HG02852 (cell line): ENCODE data around the gene ZNRF1.
A peak's percentile ranks its signal among the peaks of the same experiment; 100 is the strongest.

Experiments used
- ATAC-seq: cut with Tn5 transposase; IDR thresholded peaks from one replicate; pipeline ENCODE4 v1.9.1; 2021; ENCODE audit warnings: mild to moderate bottlenecking, moderate library complexity; ENCODE audit not compliant: unreplicated experiment

The ZNRF1 gene

DNA sequence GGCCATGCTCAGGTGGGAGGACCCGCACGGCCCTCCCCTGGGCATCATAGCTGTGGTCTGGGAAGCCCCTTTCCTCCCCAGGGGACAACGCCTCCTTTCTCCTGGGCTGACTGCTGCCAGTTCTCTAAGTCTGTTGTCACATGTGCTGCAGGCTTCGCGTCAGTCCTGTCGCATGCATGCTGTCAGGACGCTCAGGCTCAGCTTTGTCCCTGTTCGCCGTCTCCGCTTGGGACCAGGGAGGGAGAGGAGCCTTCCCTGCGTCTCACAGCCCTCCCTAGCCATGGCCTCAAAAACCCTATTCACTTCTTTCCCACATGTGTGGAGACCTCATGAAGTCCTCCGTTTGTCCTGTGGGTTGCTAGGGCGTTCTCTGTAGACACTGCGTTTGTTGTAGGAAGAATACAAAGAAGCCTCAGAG lies 96.4 kb downstream of the ZNRF1 start:
- ATAC-seq: no peak

DNA sequence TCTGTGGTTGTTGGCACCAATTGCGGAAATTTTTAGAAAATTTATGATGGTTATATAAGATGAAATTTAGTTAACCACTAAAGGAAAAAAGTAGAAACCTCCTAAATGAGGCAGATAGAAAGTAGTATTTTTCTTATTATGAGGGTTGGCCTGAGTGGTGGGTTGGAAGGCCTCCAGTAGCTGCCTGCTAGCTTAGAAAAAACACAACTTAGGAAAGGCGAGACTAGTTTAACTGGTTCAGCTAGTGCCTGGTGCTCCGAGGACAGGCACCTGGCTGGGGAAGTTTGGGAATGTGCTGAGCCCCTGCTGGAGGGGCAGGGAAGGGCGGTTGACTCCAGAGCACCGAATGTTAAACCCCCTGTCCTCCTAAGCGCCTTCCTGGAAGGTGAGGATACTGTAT lies 97.8 kb downstream of the ZNRF1 start:
- no peak for ATAC-seq

DNA sequence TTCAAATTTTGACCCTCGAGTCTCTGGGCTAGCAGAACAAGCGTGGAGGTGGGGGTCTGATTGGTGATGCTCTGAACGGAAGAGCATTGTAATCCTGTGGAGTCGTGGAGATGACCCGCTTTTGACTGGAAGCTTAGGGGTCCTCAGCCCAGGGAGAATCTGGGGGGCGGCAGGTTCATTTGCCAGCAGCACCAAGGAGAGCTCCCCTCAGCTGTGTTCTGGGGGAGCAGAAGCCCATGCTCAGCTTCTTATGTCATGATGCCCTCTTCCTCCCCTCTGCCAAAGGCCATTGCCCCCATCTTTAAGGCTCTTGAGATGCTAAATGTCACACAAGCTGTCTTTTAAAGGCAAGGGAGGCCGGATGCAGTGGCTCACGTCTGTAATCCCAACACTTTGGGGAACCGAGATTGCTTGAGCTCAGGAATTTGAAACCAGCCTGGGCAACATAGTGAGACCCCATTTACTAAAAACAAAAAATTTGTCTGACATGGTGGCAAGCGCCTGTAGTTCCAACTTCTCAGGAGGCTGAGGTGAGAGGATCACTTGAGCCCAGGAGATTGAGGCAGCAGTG lies 98.5 kb downstream of the ZNRF1 start:
- ATAC-seq: no peak

DNA sequence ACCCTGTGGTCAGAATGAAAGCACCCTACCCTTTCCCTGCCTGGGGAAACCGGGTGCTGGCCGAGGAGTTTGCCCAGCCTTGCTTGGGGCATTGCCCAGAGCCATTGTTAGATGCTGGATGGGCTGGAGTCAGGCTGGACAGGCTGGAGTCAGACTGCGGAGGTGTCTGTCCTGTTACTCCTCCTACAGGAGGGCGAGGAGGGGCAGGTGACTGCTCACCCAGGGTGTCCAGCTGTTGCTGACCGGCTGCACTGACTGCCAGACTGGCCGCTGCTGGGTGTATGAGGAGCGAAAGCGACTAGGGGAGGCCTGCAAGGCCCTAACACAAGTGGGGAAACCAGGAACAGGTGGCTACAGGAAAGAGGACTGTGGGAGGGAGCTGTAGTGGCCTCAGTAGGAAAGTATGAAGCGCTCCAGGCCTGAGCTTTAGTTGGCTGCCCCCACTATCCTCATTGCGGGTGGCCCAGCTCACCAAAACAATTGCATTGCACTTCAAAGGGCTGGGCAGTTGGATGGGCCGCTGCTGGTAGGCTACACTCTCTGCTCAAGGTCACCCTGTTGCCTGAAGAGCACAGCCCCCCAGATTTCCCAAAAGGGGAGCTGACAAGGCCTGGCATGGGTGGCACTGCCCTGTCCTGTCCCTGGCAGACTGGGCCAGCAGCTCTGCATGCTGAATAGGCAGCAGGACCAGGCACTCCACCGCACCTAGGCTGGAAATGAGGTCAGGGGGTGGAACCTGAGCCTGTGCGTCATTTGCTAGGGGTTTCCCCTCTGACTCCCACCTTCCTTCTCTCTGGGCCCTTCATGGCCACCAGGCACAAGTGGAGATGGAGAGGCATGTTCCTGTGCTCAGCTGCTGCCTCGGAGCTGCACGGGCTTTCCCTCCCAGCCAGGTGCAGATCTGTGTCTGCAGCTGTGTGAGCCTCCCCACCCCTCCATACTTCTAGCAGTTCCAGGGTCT lies 99.4 kb downstream of the ZNRF1 start:
- ATAC-seq: peak; percentile 57

DNA sequence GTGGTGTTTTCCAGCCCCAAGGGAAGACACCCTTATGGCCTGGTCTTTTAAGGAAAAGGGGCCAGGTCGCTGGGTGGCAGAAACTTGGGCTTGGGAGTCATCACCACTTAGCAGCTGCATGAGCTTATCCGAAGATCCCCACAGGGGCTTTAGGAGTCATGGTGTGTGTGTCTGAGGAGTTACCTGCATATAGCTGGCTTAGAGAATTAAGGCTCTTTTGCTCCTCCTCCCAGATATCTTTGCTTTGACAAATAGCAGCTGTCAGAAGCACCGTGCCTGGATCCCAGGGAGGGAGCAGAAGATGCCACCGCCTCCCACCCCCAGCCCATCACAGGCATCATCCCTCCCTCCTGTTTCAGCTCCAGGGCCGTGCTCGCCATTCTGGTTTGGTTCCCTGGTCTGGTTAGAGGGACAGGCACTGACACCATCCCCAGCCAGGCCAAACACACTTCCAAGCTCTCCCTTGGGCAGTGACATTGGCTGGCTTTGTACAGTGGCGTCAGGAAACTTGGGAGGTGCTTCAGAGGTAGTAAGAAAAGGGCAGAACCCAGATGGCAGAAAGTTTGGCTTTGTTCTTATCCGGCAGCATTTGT lies 100.3 kb downstream of the ZNRF1 start:
- ATAC-seq: no peak

DNA sequence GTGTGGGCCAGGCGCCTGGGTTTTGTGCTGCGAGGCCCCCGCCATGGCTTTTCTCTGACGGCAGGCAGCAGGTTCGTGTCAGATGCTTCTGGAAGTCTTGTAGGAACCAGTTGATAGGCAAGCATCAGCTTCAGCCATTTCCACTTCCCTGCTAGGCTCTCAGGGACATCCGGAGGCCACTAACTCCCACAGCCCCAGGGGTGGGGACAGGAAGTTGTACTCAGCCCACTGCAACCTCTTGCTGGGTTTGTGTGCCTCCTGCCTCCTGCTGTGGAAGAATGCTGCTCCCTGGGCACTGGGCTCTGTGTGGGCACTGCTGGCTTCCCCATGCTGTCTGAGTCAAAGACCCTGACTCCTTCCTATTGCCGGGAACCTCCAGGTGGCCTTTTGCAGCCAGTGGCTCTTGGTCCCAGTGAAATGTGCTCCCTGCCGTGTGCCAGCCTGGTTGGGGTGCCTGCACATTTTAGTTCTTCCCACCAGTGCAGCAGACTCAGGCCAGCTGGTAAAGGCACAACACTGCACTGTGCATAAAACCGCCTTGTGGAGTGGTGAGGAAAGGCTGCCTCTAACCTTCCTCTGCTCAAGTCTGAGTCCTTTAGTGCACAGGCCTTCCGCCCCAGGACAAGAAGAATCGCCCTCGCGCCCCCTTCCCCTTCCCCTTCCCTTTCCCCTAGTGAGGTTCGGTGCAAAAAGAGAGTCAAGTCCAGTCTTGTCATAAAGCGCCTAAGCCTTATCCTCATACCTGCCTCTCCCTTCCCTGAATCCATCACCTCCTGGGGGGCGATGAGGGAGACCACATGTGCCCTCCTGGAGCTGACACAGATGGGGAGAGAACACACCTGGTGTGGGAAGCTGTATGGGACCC lies 101.1 kb downstream of the ZNRF1 start:
- ATAC-seq: peak; percentile 58

DNA sequence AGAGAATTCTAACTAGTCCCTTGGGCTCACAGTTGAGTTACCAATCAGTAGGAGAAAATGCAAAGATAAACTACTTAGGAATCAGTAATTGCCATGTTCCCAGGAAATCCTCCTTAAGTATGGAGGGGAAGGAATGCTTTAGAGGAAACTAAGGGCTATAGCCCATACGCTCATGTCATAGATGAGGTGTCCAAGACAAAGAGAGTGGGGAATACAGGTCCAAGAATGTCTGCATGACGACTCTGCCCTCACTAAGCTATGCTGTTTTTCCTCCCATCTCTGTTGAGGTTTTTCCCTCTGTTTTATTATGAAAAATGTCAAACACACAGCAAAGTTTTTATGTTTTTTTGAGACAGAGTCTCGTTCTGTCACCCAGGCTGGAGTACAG lies 101.8 kb downstream of the ZNRF1 start:
- ATAC-seq: no peak

DNA sequence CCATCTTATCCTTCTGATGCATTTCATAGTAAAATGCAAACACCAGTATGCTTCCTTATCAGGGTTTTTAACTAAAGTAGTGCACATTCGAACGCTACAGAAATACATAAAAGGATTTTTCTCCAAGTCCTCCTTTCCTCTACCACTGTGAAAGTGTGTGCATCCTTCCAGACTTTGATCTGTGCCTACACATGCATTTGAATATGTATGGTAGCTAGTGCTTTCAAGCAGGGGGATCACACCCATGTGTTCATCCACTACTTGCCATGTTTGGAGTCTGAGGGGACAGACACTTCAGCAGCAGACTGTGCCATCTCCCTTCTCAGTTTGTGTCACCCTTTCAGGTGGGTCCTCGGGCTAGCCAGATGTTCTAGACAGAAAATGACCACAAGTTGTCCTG lies 102.8 kb downstream of the ZNRF1 start:
- ATAC-seq: no peak

DNA sequence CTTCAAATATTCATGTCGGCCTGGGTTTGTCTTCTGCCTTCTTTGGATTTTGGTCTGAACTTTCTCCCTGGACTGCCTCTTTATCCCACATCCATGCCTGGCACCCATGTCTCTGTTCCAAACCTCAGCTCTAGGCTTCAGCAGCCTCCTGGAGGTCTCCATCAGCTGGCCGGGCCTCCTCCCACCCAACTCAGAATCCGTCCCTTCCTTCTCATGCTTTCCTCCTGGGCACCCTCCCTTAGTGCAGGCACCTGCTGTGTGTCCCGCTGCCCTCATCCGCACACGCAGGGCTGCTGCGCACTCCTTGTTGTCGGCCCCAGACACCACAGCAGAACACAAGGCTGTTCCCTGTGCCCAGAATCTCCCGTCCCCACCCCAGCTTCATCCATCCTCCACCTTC lies 103.8 kb downstream of the ZNRF1 start:
- ATAC-seq: no peak

DNA sequence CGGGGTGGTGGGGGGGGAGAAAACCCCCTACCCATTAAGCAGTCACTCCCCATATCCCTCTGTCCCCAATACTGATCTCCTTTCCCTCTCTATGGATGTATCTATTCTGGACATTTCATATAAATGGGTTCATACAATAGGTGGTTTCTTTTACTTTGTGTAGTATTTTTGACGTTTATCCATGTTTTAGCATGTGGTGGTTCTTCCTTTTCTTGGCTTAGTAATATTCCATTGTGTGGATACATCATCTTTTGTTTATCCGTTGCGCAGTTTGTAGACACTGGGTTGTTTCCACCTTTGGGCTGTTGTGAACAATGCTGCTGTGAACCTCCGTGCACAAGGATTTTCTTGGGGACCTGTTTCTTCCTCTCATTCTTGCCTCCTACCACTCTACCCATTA lies 105.2 kb downstream of the ZNRF1 start:
- no peak for ATAC-seq

DNA sequence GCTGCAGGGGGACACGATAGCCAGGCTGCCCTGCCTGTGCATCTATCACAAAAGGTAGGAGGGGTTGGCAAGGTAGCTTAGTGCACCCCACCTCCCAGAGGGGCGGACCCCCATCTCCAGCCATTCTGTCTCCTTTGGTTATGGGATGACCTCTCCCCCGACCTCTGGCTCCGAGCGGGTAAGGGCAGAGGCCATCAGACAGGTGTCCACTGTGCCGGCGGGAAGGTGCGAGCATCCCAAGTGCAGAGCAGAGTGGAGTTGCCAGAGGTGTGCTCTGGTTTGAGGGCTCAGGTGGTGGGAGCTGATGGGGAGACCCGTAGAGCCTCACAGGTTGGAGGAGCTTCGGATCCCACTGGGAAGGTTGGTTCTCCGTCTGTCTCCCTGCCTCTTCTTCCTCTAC lies 106.0 kb downstream of the ZNRF1 start:
- ATAC-seq: no peak

DNA sequence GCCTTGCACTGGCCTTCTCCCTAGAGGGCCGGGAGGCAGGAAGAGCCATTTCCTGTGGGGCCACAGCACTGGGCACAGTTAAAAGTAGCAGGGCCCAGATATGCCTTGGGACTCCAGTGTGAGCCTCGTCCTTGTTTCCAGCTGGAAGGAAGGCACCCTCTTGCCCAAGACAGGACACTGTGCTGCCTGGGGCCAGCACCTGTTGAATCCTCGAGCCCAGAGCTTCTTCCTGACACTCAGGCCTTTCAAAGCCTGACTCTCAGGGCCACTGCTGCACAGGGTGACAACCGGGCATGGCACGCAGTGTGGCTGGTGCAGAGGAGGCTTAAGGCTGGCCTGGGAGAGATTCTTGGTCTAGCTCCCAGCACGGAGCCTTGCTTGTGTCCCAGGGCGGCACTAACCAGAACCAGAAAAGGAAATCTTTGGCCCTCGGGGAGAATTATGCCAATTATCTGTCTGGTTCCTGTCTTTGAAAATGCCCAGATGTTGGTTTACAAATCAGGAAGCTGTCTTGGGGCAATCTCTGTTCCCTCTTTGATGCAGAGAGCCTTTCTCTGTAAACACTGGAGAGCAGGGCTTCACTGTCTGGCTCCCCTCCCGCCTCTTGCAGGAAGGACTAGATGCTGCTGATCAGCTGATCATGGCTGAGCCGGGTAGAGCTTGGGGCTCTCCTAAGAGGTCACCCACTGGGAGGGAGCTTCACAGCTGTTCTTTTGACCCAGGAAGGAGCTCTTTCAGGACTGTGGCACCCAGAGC lies 106.7 kb downstream of the ZNRF1 start:
- ATAC-seq: no peak

DNA sequence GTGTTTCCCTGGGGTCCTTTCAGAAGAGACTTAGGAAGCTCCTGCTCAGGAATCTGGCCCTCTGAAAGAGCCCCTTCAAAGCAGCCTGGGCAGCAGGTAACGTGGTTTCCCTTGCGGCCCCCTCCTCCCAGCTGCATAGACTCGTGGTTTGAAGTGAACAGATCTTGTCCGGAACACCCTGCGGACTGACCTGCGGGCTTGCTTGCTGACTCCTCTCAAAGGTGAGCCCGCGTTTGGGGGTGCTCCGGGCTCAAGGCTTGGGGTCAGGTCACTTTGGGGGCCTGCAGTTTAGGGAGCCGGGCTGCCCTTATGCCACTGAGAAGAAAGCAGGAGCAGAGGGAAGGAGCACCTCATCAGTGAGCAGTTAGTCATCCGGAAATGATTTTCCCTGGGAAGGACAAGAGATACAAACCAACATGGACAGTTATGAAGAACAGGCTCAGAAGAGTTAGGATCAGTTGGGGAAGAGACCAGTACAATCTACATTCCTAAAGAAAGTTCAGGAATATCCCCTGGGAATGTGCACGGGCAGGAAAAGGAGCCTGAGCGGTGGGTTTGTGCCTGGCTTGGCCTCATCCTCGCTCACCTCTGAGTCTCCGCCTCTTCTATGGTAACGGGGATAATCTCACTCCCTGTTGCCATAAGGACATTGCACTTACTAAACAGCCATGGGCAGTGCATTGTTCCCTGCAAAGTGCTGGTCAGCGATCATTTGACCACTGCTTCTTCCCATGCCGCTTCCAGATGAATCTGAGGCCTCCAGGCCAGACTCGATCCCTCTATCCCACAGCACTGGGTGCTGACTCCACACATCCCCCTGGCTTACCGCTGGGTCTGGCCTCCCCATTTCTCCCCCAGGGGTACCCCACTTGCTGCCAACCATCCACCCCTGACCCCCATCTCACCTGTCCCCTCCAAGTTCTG lies 107.8 kb downstream of the ZNRF1 start:
- ATAC-seq: no peak

DNA sequence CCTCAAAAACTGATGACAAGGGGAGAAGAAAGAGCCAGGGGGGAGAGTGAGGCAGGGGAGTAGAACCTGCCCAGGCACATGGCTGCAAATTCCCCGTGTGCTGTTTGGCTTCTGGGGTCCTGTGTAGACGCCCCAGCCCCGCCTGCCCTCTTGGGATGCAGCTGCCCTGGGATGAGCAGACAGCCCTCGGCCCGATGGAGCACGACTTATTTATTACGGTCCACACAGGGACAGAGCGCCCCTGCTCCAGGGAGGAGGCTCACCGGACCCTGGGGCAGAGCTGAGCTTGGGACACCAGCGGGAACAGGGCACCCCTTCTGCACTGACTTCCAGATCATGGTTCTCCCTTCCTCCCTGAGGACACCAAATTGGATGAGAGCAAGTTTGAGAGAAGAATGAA lies 108.7 kb downstream of the ZNRF1 start:
- no peak for ATAC-seq

DNA sequence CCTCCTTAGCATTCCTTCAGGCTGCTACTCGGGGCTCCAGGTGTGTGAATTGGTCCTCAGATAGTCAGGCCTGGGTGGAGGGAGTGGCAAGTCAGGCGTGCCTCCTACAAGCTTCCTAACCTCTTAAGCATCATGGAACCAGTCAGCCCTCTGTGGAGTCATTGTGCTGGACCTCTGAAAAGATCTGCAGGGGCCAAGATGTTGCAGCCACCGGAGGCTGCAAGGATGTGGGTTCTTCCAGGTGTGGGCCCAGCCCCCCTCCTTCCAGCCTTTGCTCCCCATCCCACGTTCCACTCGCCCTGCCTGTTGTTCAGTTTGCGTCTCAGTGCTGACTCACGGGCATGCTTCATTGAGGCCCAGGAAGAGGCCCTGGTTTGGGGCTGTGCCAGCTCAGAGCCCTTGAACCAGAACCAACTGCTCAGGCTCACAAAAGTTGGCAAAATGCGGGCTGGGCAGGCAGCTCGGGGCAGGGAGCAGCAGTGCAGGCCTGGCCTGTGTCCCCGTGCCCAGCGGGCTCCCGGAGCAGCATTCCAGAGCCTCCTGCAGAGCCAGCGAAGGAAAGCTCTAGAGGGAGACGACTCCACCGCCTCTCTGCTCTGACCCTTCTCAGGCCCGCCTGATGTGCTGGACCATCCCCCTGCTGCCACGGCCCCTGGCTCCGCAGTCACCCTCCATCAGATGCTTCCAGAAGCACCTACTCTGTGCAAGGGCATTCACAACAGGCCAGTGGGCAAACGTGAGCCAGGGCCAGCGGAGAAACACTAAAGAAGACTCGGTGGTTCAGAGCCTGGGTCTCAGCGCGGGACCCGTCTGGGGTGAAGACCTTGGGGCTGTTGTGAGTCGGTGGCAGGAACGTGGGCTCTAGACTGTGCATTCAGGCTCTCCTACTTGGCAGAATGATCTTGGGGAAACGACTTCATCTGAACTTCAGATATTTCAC lies 110.2 kb downstream of the ZNRF1 start:
- no peak for ATAC-seq

DNA sequence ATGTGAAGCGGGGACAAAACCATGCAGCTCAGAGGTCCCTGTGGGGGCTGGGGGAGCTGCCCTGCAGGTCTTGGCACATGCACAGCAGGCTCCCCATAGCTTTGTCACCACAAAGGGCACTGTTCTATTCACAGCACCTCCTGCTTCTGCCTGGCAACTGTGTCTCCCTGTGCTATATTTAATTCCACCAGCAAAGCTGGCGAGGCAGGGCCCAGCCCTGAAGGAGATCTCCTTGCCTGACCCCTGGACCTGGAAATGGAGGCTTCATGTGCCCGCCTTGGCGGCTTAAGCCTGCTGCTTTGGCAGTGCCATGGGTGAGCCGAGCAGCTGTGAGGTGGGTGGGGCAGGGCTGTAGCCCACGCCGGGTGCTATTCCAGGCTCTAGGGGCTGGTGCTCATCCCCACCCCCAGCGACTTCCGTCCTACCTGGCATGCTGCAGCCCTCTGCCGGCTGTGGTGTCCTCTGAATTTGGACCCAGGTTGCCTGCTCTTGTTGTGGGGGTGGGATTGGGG lies 111.0 kb downstream of the ZNRF1 start:
- ATAC-seq: no peak

DNA sequence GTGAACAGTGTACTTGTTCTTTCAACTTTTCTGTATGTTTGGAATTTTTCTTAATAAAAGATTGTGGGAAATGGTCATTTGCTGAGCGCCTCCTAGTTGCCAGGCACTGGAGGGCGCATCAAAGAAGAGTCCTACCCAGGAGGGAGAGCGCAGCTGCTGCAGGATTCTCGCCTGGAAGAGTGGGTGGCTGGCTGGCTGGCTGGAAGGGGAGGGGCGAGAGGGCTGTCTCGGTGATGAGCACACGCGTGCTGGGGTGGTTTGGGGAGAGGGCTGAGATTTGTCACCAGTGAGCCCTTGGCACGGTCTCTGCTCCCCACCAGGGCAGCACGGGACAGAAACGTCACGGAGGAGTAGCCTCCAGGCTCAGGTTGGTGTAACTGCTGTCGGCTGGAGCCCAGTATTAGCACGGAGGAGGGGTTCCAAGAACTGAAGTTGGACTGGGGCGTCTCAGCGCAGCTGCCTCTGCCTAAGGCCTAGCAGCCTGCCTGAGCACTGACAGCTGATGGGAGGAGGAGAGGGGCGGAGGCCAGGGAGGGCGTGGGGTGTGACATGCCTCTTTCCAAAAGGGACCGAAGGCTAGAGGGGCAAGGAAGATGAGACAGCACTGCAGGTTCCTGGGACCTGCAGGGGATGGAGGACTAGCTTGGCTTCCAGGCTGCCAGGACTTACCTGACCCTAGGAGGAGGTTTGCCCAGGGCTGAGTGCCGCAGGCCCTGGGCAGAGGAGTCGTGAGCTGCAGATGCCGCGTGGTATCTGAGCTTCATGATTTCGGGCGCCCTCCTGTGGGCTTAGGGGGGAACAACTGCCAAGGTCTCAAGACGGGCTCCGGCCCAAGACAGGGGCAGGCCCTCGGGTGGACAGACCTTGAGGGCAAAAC lies 112.1 kb downstream of the ZNRF1 start:
- peak; percentile 71 for ATAC-seq
